Left lung (tissue), 14 donors: ENCODE data around the gene SESN1. TPM values are rescaled to one million over a fixed set of nuclear protein-coding genes. Genes with fewer than 3 reads are reported as not detected.
A peak's percentile ranks its signal among the peaks of the same experiment; 100 is the strongest.
"Not testable (repeated sequence)": the region's sequence is repeated elsewhere in the genome, so short reads cannot be mapped to it uniquely, and the experiment has no call there.

Source experiments
- ATAC-seq: fragments of 200-7000 bp; cut with Tn5 transposase; one replicate; pipeline ENCODE4 v1.9.1; 2020; ENCODE audit warnings: moderate library complexity
- DNase-seq, 4 donors: peaks; one replicate each; pipeline ENCODE4 v3.0.0-alpha.2; 2013 to 2020
- H3K27ac ChIP-seq, 2 donors: fragments of 200-600 bp; sonication (generic) in 1 of 2; one replicate each; pipeline versions ENCODE4 v1.5.0 to v1.8.0; 2020 to 2021
- H3K27me3 ChIP-seq, 2 donors: fragments of 200-600 bp; sonication (generic) in 1 of 2; one replicate each; pipeline versions ENCODE4 v1.5.0 to v1.8.0; 2020 to 2021
- H3K36me3 ChIP-seq, 2 donors: fragments of 200-600 bp; sonication (generic) in 1 of 2; one replicate each; pipeline versions ENCODE4 v1.5.0 to v1.8.0; 2020 to 2021
- H3K4me1 ChIP-seq, 2 donors: fragments of 200-600 bp; one replicate each; pipeline ENCODE4 v1.8.0; 2021
- H3K4me3 ChIP-seq, 2 donors: fragments of 200-600 bp; sonication (generic) in 1 of 2; one replicate each; pipeline versions ENCODE4 v1.5.0 to v1.8.0; 2020 to 2021; ENCODE audit warnings: mild to moderate bottlenecking in 1 of 2
- H3K9me3 ChIP-seq, 2 donors: fragments of 200-600 bp; sonication (generic) in 1 of 2; one replicate each; pipeline versions ENCODE4 v1.5.0 to v1.8.0; 2020 to 2021
- intact Hi-C, 2 donors: fragments of 100-400 bp; cut with DNase I; formaldehyde crosslinking; loops; one replicate each; pipeline versions ENCODE4 v1.11.2 to v1.14.2; 2022
- long read RNA-seq, 12 donors: library from polyadenylated mRNA in 2 of 12; unstranded in 2 of 12; transcript quantifications; one replicate each; pipeline ENCODE4 v2.0.0 and lab custom pipeline, GENCODE V29; 2019 to 2026
- polyA plus RNA-seq, 6 donors: library from polyadenylated mRNA; unstranded; fragments of 120-200 nt; gene quantifications; one replicate each; pipeline ENCODE4 v1.2.1, GENCODE V29; 2013; ENCODE audit not compliant: insufficient read length in 6 of 6
- total RNA-seq, 2 donors: library from RNA; stranded (reverse); fragmentation: NEBNext Ultra II Directional; extraction: Animal tissue kit (Norgen Biotek cat#: 25700); gene quantifications; one replicate each; pipeline ENCODE4 v1.2.1, GENCODE V29; 2021
- TF ChIP-seq, protein P1 (sequence below), 2 donors: fragments of 200-600 bp; sonication (generic) in 1 of 2; IDR thresholded peaks; one replicate each; pipeline versions ENCODE4 v1.5.0 to v1.8.0; 2021; ENCODE audit warnings: antibody characterized with exemption in 2 of 2
- donor health status: DM: no; HTN: yes; CAD: no.
- donor health status: DM: no; HTN: no; CAD: no.

Gene SESN1
- total RNA-seq = 10 to 100 TPM; 20.5 to 52.1 TPM
- polyA plus RNA-seq = 10 to 100 TPM; 60.4 to 90.5 (median 69.4) TPM
- long read RNA-seq, donor 1, transcript SESN1-202 (10 exons, 2,676 nt) = major isoform, 14 of 57 reads
- long read RNA-seq, donor 1, partial matches to known transcripts = 42 of 57 reads
- long read RNA-seq, donor 1, other reads (novel, unspliced or antisense) = 0 of 57 reads
- long read RNA-seq, donor 2, transcript SESN1-202 (10 exons, 2,676 nt) = major isoform, 8 of 27 reads
- long read RNA-seq, donor 2, partial matches to known transcripts = 17 of 27 reads
- long read RNA-seq, donor 2, other reads (novel, unspliced or antisense) = 0 of 27 reads
- long read RNA-seq, donor 3, transcript SESN1-202 (10 exons, 2,676 nt) = major isoform, 15 of 41 reads
- long read RNA-seq, donor 3, partial matches to known transcripts = 24 of 41 reads
- long read RNA-seq, donor 3, other reads (novel, unspliced or antisense) = 0 of 41 reads
- long read RNA-seq, donor 4, transcript SESN1-202 (10 exons, 2,676 nt) = major isoform, 9 of 19 reads
- long read RNA-seq, donor 4, partial matches to known transcripts = 4 of 19 reads
- long read RNA-seq, donor 4, other reads (novel, unspliced or antisense) = 6 of 19 reads
- long read RNA-seq, donor 5, transcript SESN1-202 (10 exons, 2,676 nt) = major isoform, 13 of 48 reads
- long read RNA-seq, donor 5, transcript SESN1-204 (10 exons, 3,509 nt) = minor isoform, 6 of 48 reads
- long read RNA-seq, donor 5, partial matches to known transcripts = 29 of 48 reads
- long read RNA-seq, donor 5, other reads (novel, unspliced or antisense) = 0 of 48 reads
- long read RNA-seq, donor 6, transcript SESN1-202 (10 exons, 2,676 nt) = major isoform, 19 of 35 reads
- long read RNA-seq, donor 6, partial matches to known transcripts = 14 of 35 reads
- long read RNA-seq, donor 6, other reads (novel, unspliced or antisense) = 0 of 35 reads
- long read RNA-seq, donor 7, partial matches to known transcripts = 43 of 45 reads
- long read RNA-seq, donor 7, other reads (novel, unspliced or antisense) = 0 of 45 reads
- long read RNA-seq, donor 8, partial matches to known transcripts = 17 of 22 reads
- long read RNA-seq, donor 8, other reads (novel, unspliced or antisense) = 0 of 22 reads
- long read RNA-seq, donor 9 = 0 reads
- long read RNA-seq, donor 10, partial matches to known transcripts = 0 of 4 reads
- long read RNA-seq, donor 10, other reads (novel, unspliced or antisense) = 4 of 4 reads
- long read RNA-seq, donor 11, partial matches to known transcripts = 42 of 46 reads
- long read RNA-seq, donor 11, other reads (novel, unspliced or antisense) = 0 of 46 reads
- long read RNA-seq, donor 12, transcript SESN1-202 (10 exons, 2,676 nt) = major isoform, 8 of 52 reads
- long read RNA-seq, donor 12, partial matches to known transcripts = 43 of 52 reads
- long read RNA-seq, donor 12, other reads (novel, unspliced or antisense) = 0 of 52 reads

DNA sequence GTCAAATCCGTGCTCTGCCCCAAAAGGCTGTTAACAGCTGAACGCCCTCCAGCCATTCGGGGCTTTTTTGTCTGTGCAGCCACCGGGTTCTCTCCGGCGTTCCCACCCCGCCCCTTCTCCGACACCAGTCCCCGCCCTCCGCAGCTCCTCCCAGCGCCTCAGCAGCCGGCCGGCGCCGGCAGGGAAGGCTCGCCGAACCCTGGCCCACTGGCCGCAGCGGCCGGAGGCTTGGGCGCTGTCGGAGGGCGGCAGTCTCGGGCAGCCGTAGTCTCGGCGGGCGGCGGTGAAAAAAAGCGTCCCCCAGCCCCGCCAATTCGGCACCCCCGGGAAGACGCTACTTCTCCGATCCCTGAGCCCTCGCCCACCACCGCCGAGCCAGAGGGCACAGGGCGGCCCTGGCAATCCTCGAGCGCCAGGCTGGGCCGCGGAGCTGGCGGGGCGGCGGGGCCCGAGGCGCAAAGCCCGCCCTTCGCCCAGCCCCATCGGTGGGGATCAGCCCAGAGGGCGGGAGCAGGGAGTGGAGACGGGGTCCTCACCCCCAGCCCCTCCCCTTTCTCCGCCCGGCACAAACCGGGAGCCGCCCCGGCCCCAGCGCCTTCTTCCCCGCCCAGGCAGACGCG, at the start of gene SESN1:
SESN1 (minus strand) TSS at position 431 of the 620 bp plus-strand sequence. CDS start 773 bp downstream, outside the sequence.
- H3K4me3 ChIP-seq = peak within 1 kb of the TSS; percentile 69 to 70
- DNase-seq = peak; percentile 89 to 99 (median 96)
- intact Hi-C loops = no loop called here
- no peaks in the 10 kb centered on the region for H3K36me3 ChIP-seq
- peaks cover 0 to 54% of the 10 kb centered on the region in 2 donors for H3K4me1 ChIP-seq
- H3K27me3 ChIP-seq = no peaks in the 10 kb centered on the region
- peak within 1 kb of the TSS; percentile 97 to 99 for H3K27ac ChIP-seq
- no peaks in the 10 kb centered on the region for H3K9me3 ChIP-seq
- TF ChIP-seq, protein P1, sequence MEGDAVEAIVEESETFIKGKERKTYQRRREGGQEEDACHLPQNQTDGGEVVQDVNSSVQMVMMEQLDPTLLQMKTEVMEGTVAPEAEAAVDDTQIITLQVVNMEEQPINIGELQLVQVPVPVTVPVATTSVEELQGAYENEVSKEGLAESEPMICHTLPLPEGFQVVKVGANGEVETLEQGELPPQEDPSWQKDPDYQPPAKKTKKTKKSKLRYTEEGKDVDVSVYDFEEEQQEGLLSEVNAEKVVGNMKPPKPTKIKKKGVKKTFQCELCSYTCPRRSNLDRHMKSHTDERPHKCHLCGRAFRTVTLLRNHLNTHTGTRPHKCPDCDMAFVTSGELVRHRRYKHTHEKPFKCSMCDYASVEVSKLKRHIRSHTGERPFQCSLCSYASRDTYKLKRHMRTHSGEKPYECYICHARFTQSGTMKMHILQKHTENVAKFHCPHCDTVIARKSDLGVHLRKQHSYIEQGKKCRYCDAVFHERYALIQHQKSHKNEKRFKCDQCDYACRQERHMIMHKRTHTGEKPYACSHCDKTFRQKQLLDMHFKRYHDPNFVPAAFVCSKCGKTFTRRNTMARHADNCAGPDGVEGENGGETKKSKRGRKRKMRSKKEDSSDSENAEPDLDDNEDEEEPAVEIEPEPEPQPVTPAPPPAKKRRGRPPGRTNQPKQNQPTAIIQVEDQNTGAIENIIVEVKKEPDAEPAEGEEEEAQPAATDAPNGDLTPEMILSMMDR (IDR thresholded peaks at IDR 0.05) = no peak
- ATAC-seq = peak; percentile 94

DNA sequence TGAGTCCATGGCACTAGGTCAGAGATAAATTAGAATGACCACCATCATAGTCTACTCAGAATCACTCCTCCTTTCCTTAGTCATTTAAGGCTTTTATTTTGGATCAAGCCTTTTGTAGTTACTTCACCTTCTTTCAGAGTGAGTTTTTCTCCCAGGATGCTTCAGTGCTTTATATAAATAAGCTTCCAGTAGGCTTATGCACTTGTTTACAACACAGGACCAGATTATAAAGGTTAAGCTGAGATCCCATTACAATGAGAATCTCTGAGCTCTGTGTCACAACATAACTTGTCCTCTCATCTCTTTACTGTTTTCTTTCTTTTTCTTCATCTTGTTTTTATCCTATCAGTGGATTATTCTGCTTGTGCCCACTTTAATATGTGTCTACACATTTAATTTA, 48.5 kb upstream of the SESN1 start:
- Histone ChIP-seq H3K4me3 (no peak overlapping the region), H3K27me3 (no peaks in the 10 kb centered on the region), H3K36me3 (peaks cover 0 to 10% of the 10 kb centered on the region in 2 donors), H3K4me1 (no peaks in the 10 kb centered on the region), H3K27ac (no peak overlapping the region), H3K9me3 (no peaks in the 10 kb centered on the region)
- ATAC-seq (no peak), DNase-seq (no peak)
- TF ChIP-seq, protein P1 (IDR thresholded peaks at IDR 0.05) = no peak
- intact Hi-C loops = no loop called here

DNA sequence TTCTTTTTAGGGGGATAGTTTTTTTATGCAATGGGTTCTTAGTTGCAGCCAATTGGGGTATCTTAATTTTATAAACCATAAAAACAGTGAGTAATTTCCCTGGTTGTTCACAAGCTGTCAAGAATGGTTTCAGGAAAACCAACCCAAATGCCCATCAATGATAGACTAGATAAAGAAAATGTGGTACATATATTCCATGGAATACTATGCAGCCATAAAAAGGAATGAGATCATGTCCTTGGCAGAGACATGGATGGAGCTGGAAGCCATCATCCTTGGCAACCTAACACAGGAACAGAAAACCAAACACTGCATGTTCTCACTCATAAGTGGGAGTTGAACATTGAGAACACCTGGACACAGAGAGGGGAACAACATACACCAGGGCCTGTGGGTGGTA, 47.4 kb upstream of the SESN1 start:
- H3K36me3 ChIP-seq, H3K27me3 ChIP-seq, intact Hi-C loops, DNase-seq, H3K9me3 ChIP-seq, H3K4me1 ChIP-seq, ATAC-seq, H3K4me3 ChIP-seq, H3K27ac ChIP-seq: not testable (repeated sequence)

DNA sequence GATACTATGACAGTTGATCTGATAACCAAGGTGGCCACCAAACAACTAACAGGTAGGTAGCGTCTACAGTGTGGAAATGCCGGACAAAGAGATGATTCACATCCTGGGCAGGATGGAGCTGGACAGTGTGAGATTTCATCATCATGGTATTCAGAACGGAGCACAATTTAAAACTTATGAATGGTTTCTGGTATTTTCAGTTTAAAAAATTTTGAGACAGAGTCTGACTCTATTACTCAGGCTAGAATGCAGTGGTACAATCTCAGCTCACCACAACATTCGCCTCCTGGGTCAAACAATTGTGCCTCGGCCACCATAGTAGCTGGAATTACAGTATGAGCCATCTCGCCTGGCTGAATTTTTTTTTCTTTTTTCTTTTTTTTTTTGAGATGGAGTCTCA, 44.5 kb upstream of the SESN1 start:
- Histone ChIP-seq H3K9me3 (no peaks in the 10 kb centered on the region), H3K36me3 (peaks cover 0 to 10% of the 10 kb centered on the region in 2 donors), H3K27me3 (no peaks in the 10 kb centered on the region), H3K27ac (no peak overlapping the region), H3K4me3 (no peak overlapping the region), H3K4me1 (no peaks in the 10 kb centered on the region)
- DNase-seq (no peak), ATAC-seq (peak; percentile 29)
- TF ChIP-seq, protein P1 (IDR thresholded peaks at IDR 0.05) = no peak
- intact Hi-C loops = no loop called here

DNA sequence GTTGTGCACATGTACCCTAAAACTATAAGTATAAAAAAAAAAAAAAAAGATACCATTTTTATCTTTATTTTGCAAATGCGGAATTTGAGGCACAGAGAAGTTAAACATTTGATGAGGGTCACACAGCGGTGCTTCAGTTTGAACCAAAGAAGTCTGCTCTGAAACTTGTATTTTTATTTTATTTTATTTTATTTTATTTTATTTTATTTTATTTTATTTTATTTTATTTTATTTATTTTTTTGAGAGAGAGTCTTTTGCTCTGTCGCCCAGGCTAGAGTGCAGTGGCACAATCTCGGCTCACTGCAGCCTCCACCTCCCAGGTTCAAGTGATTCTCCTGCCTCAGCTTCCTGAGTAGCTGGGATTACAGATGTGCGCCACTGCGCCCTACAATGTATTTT, 41.9 kb upstream of the SESN1 start:
- H3K9me3 ChIP-seq, intact Hi-C loops, ATAC-seq, H3K27ac ChIP-seq, H3K4me1 ChIP-seq, H3K27me3 ChIP-seq, DNase-seq, H3K36me3 ChIP-seq, H3K4me3 ChIP-seq: not testable (repeated sequence)

DNA sequence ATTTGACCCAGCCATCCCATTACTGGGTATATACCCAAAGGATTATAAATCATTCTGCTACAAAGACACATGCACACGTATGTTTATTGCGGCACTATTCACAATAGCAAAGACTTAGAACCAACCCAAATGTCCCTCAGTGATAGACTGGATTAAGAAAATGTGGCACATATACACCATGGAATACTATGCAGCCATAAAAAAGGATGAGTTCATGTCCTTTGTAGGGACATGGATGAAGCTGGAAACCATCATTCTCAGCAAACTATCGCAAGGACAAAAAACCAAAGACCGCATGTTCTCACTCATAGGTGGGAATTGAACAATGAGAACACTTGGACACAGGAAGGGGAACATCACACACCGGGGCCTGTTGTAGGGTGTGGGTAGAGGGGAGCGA, 41.4 kb upstream of the SESN1 start:
- H3K36me3 ChIP-seq, intact Hi-C loops, H3K4me1 ChIP-seq, ATAC-seq, H3K9me3 ChIP-seq, H3K27ac ChIP-seq, H3K4me3 ChIP-seq, H3K27me3 ChIP-seq, DNase-seq: not testable (repeated sequence)

DNA sequence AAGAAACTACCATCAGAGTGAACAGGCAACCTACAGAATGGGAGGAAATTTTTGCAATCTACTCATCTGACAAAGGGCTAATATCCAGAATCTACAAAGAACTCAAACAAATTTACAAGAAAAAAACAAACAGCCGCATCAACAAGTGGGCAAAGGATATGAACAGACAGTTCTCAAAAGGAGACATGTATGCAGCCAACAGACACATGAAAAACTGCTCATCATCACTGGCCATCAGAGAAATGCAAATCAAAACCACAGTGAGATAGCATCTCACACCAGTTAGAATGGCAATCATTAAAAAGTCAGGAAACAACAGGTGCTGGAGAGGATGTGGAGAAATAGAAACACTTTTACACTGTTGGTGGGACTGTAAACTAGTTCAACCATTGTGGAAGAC, 41.0 kb upstream of the SESN1 start:
- H3K36me3 ChIP-seq, intact Hi-C loops, ATAC-seq, H3K4me1 ChIP-seq, H3K27ac ChIP-seq, H3K27me3 ChIP-seq, DNase-seq, H3K9me3 ChIP-seq, H3K4me3 ChIP-seq: not testable (repeated sequence)
